Osteocyte (in vitro differentiated cells): Measurements from ENCODE around the gene ITGAV. TPM values are rescaled to one million over a fixed set of nuclear protein-coding genes. Genes with fewer than 3 reads are reported as not detected.

Experiments
- DNase-seq: peaks from one replicate; pipeline ENCODE4 v3.0.0; 2021; ENCODE audit warnings: mixed read lengths; ENCODE audit not compliant: unreplicated experiment; ENCODE audit errors: extremely low spot score
- H3K27ac Mint-ChIP-seq: one replicate; pipeline ENCODE4 v1.8.0; 2021; ENCODE audit warnings: mild to moderate bottlenecking, mixed read lengths; ENCODE audit not compliant: unreplicated experiment
- H3K27me3 Mint-ChIP-seq: one replicate; pipeline ENCODE4 v1.8.0; 2021; ENCODE audit warnings: mixed read lengths; ENCODE audit not compliant: unreplicated experiment
- H3K36me3 Mint-ChIP-seq: one replicate; pipeline ENCODE4 v1.8.0; 2021; ENCODE audit warnings: mixed read lengths; ENCODE audit not compliant: unreplicated experiment
- H3K4me1 Mint-ChIP-seq: one replicate; pipeline ENCODE4 v1.8.0; 2021; ENCODE audit warnings: mixed read lengths; ENCODE audit not compliant: unreplicated experiment
- H3K4me3 Mint-ChIP-seq: one replicate; pipeline ENCODE4 v1.8.0; 2021; ENCODE audit warnings: mild to moderate bottlenecking, moderate library complexity, mixed read lengths; ENCODE audit not compliant: unreplicated experiment
- H3K9me3 Mint-ChIP-seq: one replicate; pipeline ENCODE4 v1.8.0; 2021; ENCODE audit warnings: mixed read lengths; ENCODE audit not compliant: unreplicated experiment
- total RNA-seq: library from RNA; stranded (reverse); gene quantifications from 2 replicates; pipeline ENCODE4 v1.2.1, GENCODE V29; 2021
- TF ChIP-seq, protein P1 (sequence below): fragments of 200-600 bp; sonication (generic); IDR thresholded peaks from 2 replicates; pipeline ENCODE4 v1.5.0; 2021; ENCODE audit warnings: antibody characterized with exemption, mild to moderate bottlenecking, moderate library complexity

The ITGAV gene
- total RNA-seq, 1 donor from 2014 or later = 141 TPM

DNA sequence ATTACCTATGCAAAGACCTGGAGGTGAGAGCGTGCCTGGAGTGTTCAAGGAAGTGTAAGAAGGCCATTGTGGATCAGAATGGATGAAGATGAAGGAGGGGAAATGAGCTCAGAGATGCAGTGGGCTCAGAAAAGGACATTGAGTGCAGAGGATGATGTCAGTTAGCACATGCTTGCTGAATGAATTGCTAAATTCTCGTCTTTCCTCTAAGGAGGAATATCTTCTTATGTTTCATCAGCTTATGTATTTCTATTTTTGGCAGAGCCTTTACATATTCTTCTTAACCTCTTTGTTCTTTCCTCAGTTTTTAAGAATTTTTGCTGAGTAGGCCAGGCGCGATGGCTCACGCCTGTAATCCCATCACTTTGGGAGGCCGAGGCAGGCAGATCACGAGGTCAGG, 134.9 kb downstream of the ITGAV start:
- Mint-ChIP-seq H3K27me3 (no peaks in the 10 kb centered on the region), H3K4me3 (no peak overlapping the region), H3K27ac (no peak overlapping the region), H3K36me3 (no peaks in the 10 kb centered on the region), H3K4me1 (peaks cover 10% of the 10 kb centered on the region), H3K9me3 (no peaks in the 10 kb centered on the region)
- no peak for DNase-seq
- TF ChIP-seq, protein P1, sequence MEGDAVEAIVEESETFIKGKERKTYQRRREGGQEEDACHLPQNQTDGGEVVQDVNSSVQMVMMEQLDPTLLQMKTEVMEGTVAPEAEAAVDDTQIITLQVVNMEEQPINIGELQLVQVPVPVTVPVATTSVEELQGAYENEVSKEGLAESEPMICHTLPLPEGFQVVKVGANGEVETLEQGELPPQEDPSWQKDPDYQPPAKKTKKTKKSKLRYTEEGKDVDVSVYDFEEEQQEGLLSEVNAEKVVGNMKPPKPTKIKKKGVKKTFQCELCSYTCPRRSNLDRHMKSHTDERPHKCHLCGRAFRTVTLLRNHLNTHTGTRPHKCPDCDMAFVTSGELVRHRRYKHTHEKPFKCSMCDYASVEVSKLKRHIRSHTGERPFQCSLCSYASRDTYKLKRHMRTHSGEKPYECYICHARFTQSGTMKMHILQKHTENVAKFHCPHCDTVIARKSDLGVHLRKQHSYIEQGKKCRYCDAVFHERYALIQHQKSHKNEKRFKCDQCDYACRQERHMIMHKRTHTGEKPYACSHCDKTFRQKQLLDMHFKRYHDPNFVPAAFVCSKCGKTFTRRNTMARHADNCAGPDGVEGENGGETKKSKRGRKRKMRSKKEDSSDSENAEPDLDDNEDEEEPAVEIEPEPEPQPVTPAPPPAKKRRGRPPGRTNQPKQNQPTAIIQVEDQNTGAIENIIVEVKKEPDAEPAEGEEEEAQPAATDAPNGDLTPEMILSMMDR = no peak

DNA sequence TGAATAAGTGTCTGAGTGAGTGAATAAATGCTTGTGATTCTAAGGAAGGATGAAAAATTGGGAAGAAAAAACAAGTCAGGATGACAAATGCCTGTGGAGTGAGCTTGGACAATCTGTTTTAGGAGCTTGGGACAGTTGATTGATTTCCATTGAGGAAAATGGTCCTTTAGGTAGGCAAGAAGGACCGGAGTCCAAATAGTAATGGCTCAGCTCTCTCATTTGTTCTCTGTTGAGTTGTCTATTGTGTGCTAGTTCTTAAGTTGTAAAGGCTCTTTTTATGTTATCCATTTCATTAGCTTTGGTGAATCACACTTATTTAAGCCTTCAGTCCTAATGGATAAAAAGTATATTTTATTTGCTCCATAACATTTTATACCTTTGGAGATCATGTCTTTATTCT, 135.9 kb downstream of the ITGAV start:
- H3K4me1 Mint-ChIP-seq = peaks cover 10% of the 10 kb centered on the region
- H3K36me3 Mint-ChIP-seq = no peaks in the 10 kb centered on the region
- TF ChIP-seq, protein P1 = no peak
- no peaks in the 10 kb centered on the region for H3K9me3 Mint-ChIP-seq
- H3K27me3 Mint-ChIP-seq = no peaks in the 10 kb centered on the region
- no peak for DNase-seq
- no peak overlapping the region for H3K27ac Mint-ChIP-seq
- H3K4me3 Mint-ChIP-seq = no peak overlapping the region

DNA sequence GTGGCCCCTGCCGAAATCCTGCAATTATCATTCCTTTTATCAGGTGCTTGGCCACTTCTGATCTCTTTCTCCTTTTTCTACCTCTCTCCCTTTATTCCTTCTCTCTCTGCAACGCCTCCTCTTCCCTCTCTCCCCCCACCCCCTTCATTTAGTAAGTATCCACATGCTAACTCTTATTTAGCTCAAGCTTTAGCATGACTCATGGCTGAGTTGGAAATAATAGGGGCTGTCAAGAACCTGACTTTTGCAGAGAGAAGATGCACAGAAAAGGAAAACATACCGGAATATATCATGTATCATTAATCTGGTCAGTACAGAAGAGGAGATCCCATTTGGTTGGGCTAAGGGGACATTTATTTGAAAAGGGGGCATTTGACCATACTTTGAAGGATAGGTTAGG, 137.1 kb downstream of the ITGAV start:
- H3K9me3 Mint-ChIP-seq = no peaks in the 10 kb centered on the region
- H3K4me1 Mint-ChIP-seq = peaks cover 6% of the 10 kb centered on the region
- H3K27me3 Mint-ChIP-seq = no peaks in the 10 kb centered on the region
- no peaks in the 10 kb centered on the region for H3K36me3 Mint-ChIP-seq
- TF ChIP-seq, protein P1 = no peak
- no peak overlapping the region for H3K27ac Mint-ChIP-seq
- H3K4me3 Mint-ChIP-seq = no peak overlapping the region
- no peak for DNase-seq

DNA sequence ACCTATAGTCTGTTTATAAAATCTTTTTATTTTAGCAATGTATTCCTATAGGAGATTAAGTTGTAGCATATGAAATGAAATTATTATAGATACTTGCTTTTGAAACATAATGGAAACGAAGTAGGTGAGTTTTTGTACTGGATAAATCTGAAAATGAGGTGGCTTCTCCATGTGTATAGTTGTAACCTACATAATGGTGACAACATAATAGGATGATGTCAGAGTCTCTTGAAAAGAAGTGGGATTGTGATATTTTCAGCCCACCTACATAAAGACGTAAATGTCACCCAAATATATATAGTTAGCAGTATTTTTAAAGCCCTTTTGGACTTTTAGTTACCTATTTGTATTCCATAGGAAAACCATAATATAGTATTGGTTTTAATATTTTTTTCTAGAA, 138.8 kb downstream of the ITGAV start:
- no peak for DNase-seq
- no peaks in the 10 kb centered on the region for H3K27me3 Mint-ChIP-seq
- H3K36me3 Mint-ChIP-seq = peaks cover 4% of the 10 kb centered on the region
- H3K4me1 Mint-ChIP-seq = peaks cover 3% of the 10 kb centered on the region
- no peak overlapping the region for H3K27ac Mint-ChIP-seq
- TF ChIP-seq, protein P1 = no peak
- no peak overlapping the region for H3K4me3 Mint-ChIP-seq
- H3K9me3 Mint-ChIP-seq = no peaks in the 10 kb centered on the region

Other genes starting within 250 kb of the ITGAV start
- 43.7 and 46.6 TPM in 2 replicates for gene ZC3H15, start 103.8 kb upstream of the ITGAV start, total RNA-seq
- gene FAM171B, start 104.0 kb downstream of the ITGAV start, total RNA-seq = 24.4 and 27.6 TPM in 2 replicates